Measurements from ENCODE around the gene CRHR2.

GRCh38 chr7:30646154-30646553 is 36.1 kb downstream of the CRHR2 start:
- TF ChIP-seq CHD4 (IDR thresholded peaks at IDR 0.05; ENCODE audit: borderline replicate concordance) (no peak), CTCF (IDR thresholded peaks at IDR 0.05) (no peak), PHF8 (IDR thresholded peaks at IDR 0.05; ENCODE audit: borderline replicate concordance, low read depth) (no peak), POLR2A (IDR thresholded peaks at IDR 0.05; ENCODE audit: low read length) (no peak), BHLHE40 (IDR thresholded peaks at IDR 0.05; ENCODE audit: low read depth, low read length) (no peak), HDAC2 (IDR thresholded peaks at IDR 0.05) (no peak)

Data from A549 (cell line).